Measurements from ENCODE around the gene HCN2.

The HCN2 gene

DNA sequence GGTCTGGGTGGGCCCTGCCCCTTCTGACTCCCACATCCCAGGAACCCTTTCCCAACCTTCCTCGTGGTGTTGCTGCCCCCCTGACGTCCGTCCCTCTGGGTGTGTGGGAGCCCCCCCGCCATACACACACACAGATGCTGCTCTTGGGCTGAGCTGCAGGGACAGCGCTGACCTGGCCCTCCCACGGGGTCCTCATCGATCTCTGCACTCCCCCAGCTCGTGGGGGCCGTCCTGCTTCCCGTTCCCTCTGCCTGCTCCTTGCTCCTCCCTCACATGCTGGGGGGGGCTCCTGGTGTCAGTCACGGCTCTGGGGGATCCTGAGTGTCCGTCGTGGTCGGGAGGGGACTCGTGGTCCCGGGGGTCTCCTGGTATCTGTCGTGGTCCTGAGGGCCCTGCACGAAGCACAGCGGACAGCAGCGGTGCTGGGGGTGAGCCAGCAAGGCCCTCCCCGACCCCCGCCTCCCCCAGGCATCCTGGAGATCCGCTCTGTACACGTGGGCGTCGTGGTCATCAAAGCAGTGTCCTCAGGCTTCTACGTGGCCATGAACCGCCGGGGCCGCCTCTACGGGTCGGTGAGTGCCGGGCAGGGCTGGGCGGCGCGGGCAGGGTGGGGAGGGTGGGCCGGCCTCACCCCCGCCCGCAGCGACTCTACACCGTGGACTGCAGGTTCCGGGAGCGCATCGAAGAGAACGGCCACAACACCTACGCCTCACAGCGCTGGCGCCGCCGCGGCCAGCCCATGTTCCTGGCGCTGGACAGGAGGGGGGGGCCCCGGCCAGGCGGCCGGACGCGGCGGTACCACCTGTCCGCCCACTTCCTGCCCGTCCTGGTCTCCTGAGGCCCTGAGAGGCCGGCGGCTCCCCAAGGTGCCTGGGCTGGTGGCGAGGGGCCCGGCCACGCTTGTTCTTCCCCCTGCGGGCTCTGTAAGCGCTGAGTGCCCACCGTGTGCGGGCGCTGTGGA is 53.4 kb downstream of the HCN2 start:
- DNase-seq = no peak

DNA sequence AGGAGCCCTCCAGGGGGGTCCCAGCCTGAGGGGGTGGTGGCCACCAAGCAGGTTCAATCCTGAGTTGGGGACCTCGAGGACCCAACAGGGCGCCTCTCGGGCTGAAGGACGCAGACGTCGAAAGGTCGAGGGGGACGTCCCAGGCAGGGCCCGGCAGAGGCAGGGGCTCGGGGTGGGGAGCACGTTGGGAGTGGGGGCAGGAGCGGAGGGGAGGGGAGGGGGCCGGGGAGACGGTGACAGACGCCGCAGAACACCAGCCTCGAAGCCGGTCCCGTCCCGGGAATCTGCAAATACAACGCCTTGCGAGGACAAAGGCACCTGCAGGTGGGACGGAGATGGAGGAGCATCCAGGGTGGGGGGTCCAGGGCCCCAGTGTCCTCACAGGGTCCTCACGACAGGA is 54.1 kb downstream of the HCN2 start:
- DNase-seq = no peak

DNA sequence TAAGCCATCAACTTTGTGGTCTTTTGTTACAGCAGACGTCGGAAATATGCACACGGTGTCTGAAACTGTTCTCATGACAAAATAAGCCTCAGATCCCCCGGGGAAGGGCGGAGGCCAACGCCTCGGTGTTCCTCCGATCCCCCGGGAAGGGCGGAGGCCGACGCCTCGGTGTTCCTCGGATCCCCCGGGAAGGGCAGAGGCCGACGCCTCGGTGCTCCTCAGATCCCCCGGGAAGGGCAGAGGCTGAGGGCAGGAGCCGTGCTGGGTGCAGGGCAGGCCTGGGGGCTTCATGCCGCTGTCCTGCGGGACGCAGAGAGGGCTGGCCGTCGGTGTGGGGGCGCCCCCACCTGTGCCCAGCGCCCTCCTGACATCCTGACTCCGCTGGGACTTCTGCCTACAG is 54.7 kb downstream of the HCN2 start:
- DNase-seq = no peak

DNA sequence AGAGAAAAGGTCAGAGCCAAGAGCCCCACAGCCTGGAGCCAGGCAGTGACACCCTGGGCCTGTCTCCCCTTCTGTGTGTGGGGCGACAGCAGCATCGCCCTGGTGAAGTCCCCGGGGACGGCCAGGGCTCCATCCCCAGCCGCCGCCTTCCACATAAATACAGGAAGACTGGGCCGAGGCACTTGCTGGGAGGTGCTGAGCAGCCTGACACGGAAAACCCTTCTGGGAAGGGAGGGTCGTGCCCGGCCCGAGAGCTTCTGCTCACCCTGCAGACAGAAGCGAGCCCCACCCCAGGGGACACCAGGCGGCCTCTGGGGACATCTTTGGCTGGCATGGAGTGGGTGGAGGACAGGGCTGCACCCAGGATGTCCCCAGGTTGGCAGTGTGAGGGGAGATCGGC is 55.1 kb downstream of the HCN2 start:
- DNase-seq = no peak

DNA sequence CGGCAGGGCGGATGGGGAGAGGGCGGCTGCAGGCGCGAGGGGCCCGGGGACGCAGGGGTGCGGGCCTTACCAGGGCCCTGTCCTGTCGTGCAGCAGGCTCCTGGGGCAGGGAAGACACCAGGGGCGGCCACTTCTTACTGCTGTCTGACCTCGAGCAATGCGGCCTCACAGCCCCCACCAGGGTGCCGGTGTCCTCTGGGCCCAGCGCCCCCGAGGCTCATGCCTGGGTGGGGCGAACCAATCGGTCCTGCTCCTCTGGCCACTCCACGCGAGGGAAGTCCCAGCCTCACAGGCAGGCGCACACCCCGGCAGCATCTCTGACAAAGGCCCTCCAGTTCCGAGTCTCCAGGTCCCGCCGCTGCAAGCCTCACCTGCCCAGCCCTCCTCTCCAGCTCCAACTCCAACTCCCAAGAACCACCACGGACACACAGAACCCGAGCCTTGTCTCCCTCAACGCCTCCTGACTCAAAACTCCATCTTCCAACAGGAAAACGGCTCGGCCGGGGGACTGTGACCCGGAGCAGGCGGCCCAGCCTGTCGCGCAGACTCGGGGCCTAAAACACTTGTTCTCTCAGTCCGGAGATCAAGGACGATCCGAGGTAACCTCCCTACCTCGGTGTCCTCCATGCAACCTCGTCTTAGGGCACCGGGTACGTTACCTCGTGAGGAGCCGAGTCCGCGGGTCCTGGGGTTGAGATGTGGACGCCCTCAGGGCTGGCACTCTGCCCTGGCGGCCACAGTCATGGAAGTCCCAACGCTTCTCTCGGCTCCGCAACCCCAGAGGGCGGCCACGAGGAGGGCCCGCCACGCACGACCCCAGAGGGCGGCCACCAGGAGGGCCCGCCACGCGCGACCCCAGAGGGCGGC is 56.5 kb downstream of the HCN2 start:
- no peak for DNase-seq

DNA sequence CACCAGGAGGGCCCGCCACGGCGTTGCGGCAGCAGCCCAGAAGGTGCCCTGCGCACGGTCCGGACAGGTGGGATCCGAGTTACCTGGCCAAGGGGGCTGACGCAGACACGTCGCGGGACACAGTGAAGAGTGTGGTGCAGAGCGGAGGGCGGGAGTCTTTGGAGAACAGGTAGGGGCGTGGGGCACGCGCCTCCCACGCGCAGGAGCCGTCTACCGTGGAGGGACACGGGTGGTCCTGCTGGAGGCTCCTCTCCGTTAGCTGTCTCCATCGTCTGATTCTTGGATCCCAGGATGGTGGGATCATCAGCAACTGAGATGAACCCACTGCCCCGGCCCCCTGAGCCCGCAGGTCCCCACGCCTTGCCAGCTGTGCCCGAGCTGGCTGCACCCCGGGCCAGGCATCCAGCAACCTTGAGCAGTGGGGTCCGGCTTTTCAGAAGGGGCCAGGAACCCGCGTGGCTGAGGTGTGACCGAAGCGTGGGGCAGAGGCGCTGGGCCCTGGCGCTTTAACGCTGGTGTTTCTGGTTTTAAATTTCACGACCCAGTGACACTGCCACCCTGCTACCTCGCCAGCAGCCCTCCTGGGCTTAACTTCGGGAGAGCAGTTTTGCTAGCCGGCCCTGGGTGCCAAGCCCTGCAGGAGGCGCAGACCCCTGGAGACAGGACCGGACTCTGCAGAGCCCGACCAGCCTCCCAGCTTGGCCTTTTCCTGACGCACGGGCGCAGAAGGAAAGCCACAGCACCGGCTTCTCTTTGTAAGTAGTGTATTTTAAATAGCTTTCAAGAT is 57.3 kb downstream of the HCN2 start:
- no peak for DNase-seq

DNA sequence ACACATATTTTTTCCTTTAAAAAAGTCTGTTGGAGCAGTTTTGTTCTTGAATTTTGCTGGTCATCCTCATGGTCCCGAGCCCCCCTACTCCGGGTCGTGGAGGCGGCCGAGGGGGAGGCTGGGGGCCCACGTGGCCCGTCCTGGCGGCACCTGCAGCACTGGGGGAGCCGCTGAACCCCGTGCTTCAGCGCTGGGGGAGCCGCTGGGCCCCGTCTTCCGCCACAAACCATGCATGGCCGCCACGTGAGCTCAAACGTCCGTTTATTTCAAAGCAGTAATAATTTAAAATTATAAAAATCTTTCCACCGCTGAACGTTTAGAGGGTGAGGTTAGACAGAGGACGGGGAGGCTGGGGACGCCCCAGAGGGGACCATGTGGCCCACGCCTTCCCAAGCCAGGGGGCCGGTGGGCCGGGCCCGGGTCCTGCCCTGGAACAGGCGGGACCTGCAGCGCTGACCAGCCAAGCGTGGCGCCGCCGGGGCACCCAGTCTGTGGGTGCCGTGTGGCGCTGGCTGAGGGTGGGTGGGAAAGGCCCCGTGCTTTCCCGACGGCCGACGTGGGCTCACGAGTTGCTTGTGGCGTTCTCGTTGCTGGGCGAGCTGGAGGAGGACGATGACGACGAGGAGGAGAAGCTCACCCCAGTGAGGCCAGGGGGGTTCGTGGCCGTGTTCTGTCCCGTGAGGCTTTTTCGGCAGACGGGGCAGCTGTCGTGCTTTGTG is 58.0 kb downstream of the HCN2 start:
- DNase-seq = no peak

DNA sequence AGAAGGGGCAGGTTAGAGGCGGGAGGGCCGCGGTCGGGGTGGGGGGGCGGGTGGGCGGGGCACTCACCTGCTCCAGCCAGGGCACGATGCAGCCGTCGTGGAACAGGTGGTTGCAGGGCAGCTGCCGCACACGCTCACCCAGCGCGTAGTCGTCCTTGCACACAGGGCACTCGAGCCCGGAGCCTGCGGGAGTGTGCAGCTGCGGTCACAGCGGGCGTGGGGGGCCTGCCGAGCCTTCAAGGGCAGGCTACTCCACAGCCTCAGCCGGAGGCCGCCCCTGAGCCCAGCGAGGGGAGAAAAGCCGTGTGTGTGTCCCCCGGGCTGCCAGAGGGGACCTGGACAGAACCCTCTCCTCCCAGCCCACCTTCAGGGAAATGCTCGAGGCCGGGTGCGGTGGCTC is 58.6 kb downstream of the HCN2 start:
- DNase-seq = no peak

DNA sequence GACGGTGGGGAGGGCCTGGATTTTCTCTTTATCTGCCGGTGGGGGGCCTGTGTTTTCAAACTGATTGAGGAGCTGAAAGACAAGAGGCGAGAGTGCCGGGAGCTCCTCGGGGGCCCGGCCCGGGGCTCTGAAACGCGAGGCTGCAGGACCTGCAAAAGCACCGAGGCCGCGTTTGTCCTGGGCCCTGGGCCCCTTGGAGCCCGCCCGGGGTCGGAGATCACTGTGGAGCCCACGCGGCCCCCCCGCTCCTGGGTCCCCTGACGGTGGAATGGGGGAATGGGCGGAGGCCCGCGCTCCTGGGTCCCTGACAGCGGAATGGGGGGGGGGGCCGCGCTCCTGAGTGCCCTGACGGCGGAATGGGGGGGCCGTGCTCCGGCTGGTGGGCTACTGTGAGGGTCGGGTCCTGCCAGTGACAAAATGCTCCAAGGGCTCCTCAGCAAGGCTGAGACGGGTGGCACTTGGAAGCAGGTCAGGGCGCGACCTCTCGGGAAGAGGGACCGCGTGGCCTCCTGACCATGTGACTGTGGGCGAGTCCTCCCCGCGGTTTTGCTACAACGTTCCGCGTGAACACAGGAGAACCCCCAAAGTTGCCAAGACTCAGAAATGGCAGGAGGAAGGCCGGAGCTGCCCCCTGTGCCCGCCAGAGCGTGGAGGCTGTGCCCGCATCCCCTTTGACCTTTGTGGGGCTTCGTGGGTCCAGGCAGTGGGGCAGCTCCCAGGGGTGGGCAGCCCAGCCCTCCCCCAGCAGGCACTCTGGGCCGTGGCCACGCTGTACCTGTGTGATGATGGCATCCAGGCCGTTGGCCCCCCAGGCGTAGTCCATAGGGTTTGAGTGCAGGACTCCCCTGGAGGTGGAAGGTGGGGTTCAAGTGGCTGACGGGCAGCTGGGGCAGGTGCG is 59.5 kb downstream of the HCN2 start:
- no peak for DNase-seq

DNA sequence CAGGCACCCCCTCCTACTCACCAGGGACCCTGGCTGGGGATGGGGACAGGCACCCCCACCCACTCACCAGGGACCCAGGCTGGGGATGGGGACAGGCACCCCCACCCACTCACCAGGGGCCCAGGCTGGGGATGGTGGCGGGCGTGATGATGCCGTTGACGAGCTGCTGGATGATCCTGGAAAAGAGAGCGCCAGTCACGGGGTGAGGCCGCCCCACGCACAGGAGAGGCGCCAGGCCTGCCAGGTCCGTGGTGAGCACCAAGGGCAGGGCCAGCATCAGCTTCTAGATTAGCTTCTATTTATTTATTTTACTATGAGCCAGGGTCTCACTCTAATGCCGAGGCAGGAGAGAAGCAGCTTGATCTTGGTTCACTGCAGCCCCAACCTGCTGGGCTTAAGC is 60.4 kb downstream of the HCN2 start:
- no peak for DNase-seq

DNA sequence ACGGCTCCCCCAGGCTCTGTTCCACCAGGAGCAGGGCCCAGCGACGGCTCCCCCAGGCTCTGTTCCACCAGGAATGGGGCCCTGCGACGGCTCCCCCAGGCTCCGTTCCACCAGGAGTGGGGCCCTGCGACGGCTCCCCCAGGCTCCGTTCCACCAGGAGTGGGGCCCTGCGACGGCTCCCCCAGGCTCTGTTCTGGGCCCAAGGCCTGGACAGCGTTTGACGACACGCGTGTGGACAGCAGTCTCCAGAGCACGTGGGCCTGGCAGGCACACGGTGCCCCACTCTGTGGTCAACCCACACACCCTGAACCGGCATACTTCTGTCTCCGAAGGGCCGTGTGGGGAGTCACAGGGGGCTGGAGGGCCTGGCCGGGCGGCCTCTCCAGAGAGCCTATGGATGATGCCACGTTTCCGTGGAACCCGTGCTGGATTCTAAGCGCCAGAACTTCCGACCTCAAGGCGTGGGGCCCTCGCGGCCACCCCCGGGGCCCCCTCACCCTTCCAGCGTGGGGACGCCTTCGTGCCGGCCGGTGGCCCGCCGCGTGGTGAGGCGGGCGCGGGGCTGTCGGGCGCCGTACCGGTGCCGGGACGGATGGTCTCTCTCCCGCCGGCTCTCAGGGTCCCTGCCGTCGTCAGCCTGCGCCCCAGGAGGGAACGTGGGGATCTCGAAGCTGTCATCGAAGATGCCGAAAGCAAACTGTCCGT is 61.6 kb downstream of the HCN2 start:
- DNase-seq = no peak

DNA sequence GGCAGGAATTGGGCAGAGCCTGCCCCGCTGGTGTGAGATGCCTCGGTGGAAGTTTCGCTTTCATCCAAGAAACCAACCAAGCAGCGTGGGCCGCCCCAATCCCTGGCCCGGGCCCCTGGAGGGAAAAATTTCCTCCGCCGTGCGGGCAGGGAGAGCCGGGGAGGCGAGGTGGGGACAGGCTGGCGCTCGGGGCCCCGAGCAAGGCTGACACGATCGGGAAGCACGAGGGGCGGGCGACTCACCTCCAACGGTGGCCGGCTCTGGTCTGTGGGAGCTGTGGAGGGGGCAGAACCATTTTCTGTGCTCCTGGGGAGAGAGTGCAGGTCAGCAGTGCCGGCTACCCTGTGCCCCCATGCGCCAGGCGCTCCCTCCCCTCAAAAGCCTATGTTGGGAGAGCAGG is 62.3 kb downstream of the HCN2 start:
- no peak for DNase-seq

DNA sequence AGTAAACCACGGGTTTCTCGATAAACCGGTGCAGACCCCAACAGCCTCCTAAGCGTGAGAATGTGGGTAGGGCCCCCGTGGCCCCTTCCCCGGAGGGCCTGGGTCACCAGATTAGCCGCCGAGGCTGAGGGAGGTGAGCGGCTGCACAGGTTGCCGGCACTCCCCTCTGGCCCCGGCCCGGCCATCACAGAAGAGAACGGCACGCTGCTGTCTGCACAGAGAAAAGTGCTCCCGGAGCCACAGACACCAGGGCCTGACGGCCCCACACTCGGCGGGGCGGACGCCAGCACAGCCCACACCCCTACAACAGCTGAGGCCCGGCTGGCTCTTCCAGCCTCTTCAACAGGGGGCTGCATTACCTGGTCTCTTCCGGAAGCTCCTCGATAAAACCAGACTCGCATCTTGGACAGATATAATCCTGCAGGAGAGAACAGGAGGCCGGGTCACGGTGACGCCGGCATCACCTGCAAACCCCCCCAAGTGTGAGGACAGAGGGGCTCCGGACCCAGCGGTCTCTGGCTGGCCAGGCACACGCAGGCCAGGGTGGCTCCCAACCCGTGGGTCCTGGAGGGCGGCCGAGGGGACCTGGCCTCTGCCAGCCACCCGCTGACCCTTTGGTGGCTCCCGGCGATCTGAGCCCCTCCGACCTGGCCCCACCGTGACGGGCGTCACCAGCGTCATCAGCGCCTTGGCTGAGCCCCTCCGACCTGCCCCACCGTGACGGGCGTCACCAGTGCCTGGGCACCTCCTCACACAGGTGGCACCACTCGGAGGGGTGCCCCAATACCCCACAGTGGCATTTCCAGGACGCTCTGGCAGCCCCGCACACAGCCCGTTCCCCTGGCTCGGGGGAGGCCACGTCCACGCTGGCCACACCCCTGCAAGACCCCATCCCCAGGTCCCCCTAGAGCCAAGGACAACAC is 63.0 kb downstream of the HCN2 start:
- no peak for DNase-seq

DNA sequence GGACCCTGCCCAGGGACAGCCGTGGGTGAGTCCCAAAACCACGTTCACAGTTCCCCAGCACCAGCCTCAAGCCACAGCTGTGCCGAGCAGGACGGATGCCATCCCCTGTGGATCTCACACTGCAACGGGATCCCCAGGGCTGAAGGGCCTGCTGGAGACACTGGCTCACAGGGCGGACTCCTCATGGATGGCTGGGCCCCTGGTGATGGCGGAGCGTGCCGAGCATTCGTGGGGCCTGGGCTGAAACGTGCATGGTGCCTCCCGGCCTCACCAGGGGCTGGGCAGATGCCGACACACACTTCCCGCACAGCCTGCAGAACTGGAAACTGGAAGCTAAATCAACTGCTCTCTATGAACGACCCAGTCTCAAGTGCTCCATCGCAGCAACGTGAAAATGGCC is 63.7 kb downstream of the HCN2 start:
- DNase-seq = no peak

DNA sequence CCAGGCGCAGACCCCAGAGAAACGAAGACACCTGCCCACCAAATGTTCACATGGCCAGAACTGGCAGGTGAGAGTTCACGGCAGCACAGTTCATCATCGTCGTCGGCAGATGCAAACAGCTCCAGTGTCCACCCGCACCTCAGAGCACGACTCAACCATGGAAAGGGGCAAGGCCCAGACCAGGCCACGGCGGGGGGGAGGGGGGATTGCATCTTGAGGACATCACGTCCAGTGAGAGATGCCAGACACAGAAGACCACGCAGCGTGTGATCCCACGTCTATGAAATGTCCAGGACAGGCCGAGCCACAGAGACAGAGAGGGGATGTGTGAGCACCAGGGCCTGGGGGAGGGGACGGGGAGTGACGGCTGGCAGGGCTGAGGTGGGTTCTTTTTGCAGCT is 66.0 kb downstream of the HCN2 start:
- no peak for DNase-seq

DNA sequence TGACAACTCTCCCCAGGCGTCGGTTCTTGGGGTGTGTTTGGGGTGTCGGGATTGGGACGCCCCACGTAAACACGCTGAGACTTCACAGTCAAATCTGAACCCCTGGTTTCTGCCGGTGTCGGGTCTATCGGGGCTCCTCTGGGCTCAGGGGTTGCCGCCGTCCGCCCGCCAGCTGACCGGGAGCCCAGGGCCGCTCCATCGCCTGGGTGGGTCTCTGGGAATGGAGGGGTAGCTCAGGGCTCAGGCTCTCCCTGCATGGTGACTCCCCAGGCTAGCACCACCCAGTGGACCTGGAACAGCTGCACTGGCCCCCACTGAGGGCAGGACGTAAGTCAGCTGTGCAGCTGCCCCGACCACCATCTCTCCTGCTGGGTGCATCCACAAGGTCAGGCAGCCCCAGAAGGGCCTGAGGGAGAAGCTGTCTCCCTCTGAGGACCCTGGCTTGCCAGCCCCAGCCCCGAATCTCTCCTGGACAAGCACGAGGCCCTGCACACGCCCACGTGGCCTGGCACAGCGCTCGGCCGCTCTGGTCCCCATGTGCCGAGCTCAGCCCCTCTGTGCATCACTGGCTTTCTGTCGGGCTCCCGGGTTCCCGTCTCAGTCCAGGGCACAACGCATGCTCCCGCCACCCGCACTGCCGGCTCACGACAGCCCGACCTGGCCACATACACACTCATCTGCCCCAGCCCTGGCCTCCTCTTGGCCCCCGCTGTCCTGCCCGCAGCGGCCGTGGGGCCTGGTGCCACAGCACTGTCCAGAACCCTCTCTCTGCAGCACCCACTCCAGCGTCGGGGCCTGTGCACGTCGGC is 67.3 kb downstream of the HCN2 start:
- DNase-seq = no peak

DNA sequence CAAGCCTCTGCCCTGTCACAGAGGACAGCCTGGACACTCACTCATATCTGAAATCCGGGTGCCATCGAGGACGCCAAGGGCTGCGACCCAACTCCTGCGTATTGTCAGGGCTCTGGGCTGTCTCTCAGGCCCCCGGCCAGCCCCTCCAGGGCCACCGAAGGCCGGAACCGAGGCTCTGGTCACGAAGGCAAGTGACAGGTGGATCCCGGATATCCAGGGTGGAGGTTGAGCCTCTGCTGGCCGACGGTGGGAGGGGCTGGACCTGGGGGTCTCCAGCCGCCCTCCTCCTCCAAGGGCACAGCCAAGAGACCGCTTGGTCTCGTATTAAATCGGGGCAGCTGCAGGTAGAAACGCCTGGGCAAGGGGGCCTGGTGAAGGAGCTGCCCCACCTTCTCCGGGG is 67.9 kb downstream of the HCN2 start:
- no peak for DNase-seq

DNA sequence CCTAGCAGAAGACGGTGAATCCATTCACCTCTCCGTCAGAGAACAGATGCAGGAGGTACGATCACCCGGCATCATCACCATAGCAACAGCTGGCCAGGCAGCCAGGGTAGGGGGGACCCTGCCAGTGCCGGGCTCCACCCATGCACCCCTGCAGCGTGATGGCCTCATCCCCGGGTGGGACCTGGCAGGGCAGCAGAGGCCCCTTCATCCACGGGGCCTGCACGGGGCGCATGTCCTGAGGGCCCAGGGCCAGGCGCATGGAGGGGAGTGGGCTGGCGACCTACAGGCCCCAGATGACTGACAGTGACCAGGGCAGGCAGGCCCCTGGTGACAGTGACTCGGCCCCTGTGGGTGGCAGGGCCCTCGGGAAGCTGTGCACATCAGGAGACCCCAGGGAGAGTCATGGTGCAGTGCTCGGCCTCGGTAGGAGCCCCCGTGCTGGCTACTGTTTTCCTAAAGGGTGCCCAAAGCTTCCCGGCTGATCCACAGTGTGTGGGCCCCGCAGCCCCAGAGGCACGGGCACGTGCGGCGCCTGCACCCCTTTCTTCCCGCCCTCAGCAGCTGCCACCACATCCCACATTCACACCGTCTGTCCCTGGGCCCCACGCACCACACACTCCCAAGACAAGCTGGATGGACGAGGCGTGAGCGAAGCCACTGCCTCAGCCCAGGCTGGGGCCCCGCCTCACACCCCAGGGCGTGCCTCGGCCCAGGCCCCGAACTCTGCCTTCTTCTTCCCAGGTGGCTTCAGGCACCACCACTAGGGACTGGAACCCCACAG is 68.6 kb downstream of the HCN2 start:
- no peak for DNase-seq
